Stromal cell of bone marrow (primary cell): ENCODE data around the gene NFAM1.

Source experiments
- DNase-seq: peaks from one replicate; pipeline ENCODE4 v3.0.0-alpha.2; 2012; ENCODE audit warnings: low read depth

NFAM1 gene

DNA sequence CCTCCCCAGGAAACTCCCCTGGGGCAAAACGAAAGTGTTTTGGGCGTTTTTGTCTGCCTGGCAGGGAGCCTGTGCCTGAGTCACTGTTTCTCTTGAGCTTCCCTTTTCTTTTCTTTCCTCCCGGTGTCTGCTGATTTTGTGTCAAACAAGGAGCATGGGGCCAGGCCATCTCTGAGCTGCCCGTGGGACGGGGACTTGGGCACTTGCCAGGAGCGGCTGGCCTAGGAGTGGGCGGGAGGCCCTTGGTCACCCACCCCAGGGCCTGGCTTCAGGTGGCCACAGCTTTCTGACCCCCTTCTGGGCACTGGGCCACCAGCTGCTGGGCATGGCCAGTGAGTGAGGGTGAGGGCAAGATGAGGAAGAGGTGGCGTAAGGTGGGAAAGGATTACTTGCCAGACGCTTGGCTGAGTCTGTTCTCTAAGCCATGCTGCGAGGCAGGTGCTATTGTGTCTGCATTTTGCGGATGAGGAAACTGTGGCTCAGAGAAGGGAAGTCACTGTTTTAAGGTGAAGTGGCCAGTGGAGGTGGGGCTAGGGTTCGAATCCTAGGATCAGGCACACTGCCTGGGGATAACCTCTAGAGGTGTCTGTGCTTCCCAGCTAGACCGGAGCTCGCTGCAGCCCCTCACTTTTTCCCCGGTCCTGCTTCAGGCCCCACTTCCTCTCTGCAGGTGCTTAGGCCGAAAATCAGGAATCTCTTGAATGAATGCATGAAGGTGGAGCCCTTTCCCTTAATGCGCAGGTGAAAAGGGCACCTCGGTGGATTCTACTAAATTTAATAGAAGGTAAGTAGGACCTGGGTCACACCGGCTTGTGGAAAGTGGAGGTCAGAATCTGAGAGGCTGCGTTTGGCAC, 7.8 kb upstream of the NFAM1 start:
- no peak for DNase-seq

DNA sequence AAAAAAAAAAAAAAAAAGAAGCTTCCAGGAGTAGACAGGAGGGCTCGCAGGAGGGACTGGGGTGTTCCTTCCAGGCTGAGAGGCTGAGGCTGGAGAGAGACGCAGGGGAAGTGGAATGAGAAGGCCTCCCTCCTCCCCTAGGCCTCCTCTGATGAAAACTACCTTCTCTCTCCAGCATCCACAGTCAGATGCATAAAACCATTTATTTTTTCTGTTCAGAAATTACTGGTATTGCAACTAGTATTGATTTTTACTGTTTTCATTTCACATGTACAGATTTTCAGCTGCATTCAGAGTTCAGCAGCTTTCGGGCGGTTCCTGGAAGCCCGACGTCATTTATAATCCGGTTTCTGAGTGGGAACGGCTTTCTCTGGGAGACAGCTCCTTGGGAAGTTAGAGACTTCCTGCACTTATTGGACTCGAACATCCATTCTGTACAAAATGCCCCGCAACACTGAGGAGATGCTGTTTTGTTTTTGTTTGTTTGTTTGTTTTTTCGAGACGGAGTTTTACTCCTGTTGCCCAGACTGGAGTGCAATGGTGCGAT, 6.9 kb upstream of the NFAM1 start:
- no peak for DNase-seq

DNA sequence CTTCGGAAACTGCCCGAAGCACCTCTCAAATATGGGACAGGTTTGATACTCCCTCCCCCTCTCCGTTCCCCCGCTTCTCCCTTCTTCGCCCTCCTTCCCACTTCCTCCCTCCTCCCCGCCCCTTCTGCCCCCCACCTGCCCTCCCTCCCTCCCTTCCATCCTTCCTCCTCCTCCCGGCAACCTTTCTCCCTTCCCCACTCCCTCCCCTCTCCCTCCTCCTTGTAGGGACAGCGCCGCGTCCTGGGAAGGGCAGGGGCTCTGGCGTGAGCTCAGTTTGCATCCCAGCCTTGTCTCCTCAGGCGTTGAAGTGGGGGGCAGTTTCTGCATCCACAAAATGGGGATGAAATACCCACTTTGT, 6.1 kb upstream of the NFAM1 start:
- no peak for DNase-seq

DNA sequence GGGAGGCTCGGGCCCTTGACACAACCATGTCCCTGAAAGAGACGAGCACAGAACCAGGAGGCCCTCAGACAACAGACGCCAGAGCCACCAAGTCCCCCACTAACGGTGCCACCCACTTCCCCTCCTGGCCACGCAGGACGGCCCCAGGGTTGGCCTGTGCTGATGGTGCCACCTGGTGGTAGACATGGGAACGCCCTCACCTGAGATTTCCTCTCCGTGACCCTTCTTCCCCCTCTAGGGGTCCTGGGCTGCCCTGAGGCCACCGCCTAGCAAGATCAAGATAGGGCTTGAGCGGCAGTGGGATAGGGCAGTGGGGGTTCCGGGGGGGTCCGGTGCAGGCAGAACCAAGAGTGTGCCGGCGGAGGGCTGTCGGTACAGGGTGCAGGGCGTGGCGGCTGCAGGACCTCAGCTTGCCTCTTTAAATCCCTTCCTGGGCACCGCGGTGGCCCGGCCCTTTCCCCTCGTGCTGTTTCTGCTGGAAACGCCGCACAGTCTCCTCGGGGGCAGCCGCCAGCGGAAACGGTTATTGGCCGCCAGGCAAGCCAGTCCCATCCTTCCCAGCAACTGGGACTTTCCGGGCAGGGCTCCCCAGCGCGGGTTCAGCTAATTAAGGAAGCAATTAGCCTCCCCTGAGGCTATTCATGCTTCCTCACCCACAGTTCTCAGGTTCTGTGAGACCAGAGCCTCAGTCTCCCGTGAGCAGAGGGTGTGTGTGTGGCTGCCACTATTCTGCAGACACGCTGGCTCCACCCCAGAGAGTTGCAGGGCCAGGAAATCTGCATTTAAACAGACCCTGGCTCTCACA, 5.5 kb upstream of the NFAM1 start:
- DNase-seq: no peak

DNA sequence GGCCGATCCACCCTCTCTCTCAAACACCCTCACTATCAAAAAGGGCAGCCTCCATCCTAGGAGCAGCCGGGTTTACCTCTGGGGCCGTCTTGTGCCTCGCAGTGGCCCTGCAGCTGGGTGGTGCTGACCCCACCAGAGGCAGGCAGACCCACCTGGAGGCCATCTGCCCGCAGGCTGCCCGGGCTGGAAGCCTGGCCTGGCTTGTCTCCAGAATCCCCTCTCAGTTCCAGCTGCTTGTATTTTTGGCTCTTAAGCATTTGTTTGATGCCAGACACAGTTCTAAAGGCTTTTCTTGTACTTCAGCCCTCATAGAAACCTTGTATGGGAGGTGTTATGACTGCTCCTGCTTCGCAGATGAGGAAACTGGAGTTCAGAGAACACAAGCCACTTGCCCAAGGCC, 4.2 kb upstream of the NFAM1 start:
- DNase-seq: no peak

DNA sequence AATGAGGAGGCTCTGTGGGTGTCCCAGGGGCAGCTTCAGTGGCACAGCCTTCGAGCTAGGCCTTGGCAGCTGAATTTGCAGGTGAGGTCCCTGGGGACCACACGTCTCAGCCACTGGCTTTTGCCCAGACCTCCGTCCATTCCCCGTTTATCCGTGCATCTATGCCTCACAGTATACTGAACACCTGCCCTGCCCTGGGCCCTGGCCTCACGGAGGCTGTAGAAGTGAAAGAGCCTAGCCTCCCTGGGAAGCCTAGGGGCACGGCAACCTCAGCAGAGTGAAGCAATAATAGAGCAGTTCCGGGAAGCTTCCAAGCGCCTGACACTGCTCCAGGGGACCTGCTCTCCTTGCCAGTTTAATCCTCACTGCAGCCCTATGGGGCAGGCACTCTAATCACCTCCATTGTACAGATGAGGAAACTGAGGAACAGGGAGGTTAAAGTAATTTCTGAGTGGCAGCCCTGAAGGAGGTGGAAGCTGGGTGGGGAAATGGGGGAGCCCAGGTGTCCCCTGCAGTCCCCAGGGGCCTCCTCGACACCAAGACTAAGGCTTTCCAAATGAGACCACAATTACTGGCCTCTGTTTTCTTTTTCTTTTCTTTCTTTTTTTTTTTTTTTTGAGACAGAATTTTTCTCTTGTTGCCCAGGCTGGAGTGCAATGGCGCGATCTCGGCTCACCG, 2.7 kb upstream of the NFAM1 start:
- no peak for DNase-seq

DNA sequence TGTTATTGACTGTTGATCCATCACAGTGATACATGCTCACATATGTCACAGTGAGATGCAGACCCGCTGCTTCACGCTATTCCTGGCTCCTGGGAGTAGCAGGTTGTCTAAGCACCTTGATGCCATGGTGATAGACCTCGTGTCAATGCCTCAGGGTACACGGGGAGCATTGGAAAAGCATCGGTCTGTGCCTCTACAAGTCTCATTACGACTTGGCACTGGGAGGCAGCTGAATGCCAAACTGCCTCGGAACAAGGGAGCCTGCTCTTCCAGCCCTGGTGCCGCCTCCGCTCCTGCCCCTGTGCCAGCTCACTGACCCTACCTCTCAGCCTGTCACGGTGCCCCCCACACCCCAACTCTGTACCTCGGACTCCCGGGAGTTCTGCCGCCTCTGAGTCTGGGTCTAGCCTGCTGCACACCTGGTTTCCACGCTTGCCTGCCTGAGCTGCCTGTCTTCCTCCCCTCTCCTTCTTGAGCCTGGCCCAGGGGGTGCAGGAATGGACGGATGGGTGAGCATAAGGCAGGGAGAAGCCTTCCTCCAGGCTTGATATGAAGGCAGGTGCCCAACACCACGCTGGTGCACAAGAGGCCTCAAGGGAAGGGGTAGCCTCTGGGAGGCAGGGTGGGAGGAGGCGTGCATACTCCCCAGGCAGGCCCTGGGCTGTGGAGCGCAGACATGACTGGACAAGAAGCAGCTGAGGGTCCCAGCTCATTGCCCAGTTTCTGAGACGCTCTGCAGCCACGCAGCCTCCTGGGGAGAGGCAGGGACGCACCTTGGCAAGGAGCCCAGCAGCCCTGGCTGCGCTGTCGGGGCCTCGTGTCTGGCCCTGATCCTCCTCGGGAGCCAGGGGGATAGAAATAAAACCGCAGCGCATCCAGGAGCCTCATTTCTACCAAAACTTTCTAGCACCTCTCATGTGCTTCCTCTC, 1.8 kb upstream of the NFAM1 start:
- DNase-seq: no peak

DNA sequence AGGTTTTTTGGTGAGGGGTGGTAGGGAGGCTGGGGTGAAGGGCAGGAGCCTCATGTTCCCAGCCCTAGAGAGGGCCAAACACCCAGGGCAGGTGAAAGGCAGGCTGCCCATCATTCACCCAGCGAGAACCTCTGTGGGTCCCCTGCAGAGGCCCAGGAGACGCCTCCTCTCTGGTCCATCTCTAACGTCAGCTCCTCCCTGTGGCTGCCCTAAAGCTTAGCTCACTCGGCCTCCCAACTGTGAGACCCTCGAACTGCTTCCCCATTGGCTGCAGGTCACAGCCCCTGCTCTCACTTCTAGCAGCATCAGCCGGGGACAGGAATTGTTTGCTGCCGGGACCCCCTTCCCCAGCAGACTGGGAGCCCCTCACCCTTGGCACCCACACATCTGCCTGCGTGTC, 615 bp upstream of the NFAM1 start:
- no peak for DNase-seq

DNA sequence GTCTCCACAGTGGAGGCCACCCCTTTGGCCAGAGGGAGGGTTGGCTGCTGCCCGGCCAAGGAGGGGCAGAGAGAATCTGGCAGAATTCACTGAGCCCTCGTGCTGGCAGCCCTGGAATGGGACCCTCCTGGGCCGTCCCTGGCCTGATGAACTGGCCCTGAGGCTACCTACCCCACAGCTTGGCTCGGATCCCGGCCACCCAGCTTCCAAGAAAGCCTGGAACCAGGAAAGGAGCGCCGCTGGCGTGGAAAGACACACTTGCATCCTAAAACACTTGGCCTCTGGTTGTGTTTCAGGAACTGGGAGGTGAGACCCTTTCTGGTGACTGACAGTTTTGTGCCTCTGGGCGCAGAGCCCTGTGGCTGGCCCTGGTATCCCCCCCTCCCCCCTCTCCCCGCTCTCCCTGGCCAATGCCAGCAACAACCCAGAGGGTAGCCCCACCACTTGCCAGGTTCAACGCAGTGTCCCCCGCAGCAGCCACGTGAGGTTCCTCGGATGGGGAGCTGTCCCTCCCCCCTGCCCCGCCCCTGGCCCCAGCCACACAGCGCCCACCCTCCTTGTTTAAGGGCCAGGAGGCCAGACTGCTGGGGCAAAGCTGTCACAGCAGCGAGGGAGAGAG, 693 bp downstream of the NFAM1 start:
- DNase-seq: no peak

DNA sequence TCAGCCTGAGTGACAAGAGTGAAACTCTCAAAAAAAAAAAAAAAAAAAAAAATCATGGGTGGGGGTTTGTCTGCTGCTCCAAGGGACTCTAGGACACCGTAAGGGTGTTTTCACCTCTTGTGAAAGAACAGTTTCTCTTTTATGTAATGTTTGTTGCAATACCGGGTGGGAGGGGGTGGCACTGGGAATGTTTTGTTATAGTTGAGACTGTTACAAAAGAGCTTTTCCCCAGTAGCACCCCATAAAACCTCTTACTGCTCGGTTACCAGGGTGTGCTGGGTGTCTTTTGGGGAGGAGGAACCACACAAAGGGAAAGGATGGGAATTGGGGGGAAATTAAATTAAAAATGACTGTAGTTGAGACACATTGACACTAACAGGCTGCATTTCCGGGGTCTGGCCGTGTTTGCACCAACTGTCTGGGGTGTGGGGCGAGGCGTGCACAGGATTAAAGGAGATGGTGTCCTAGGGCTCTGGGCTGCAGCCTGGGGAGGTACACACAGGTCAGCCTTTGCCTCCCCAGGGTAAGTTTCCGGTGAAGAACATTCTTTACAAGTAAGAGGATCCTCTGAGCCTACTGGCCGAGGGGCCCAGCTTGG, 1.6 kb downstream of the NFAM1 start:
- DNase-seq: no peak

DNA sequence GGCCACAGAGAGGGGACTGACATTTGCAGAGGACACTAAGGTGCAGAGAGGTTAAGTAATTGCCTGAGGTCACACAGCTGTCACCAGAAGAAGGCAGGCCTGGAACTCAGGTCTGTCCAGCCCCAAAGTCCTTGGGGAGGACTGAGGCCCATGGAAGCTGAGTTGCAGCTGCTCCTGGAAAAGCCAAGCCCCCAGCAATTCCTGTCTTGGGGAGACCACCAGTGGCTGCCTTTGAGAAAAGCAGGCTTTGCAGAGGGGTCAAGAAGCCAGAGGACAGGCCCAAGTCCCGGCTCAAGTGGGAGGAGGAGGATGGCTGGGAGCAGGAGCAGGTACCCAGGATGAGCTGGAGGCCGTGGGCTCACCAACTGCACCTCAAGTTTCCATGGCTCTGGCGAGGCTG, 3.4 kb downstream of the NFAM1 start:
- no peak for DNase-seq

DNA sequence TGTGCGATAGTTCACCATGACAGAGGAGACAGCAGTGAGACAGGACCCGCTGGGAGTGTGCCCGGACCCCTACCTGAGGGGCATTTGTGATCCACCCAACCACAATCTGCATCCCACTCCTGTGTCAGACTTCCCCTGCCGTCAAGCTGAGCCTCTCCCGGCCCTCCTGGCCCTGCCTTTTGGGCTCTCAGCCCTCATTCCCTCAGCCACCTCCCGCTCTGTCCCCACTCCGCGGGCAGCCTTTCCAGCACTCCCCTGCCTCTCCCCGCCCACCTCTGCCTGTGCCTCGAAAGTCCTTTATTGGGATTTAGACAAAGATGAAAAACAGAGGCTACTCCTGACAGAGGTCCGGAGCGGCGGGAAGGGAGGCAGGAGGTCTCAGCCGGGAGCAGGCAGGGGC, 4.2 kb downstream of the NFAM1 start:
- DNase-seq: no peak

DNA sequence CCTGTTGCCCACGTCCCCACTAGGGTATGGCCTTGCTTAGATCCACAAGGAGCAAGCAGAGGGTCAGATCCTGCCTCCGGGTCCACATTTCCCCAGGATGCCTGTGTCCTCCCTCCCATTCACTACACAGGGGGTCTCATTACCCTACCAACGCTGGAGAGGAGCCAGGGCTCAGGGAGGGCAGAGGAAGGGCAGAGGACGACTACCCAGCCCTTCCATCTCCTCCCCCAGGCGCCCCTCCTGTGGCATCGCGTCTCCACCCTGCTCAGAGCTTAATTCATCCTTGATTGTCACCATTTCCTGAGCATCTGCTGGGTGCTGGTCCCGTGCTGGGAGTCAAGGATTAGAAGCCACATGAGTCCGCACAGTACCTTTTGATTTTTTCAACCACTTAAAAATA, 5.0 kb downstream of the NFAM1 start:
- no peak for DNase-seq

DNA sequence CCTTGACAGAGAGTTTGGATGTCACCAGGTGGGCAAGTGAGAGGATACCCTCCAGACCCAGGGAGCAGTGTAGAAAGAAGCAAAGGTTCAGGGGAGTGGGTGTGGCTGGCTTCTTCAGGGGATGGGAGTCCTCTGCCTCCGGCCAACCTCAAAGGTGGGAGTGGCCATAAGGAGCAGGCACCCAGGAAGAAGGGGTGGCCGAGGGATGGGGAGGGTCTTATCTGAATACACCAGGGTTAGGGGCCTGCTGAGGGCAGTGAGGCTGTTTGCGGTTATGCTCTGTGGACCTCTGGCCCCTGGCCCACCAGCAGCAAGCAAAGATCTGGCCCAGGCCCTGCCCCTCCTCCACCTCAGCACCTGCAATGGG, 6.2 kb downstream of the NFAM1 start:
- DNase-seq: no peak

DNA sequence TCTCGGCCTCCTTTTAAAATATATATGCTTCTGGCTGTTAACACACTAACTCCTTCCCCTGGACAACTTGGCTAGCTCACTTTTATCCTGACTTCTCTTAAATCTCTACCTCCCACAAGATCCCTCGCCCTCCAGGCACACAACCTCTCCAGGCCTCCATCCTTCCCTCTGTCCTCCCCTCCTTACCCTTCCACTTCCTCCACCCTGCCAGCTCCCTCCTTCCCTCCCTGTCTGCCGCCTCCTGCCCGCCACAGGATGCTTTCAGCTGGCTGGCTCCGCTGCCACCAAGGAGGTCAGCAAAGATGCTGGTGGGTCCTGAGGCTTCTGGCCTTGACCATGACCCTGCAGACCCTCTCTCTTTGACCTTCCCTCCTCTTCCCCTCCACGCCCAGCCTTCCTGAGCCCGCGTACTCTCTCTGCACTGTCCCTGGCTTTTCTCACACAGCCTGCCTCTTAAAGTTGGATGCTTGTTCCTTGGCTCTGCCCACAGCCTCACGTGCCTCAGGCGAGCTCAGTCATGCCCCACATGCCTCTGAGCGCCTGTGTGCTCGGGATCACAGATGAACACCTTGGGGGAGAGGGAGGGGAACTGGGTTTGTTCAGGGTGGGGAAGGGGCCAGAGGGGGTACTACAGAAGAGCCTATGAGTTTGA, 6.7 kb downstream of the NFAM1 start:
- no peak for DNase-seq

DNA sequence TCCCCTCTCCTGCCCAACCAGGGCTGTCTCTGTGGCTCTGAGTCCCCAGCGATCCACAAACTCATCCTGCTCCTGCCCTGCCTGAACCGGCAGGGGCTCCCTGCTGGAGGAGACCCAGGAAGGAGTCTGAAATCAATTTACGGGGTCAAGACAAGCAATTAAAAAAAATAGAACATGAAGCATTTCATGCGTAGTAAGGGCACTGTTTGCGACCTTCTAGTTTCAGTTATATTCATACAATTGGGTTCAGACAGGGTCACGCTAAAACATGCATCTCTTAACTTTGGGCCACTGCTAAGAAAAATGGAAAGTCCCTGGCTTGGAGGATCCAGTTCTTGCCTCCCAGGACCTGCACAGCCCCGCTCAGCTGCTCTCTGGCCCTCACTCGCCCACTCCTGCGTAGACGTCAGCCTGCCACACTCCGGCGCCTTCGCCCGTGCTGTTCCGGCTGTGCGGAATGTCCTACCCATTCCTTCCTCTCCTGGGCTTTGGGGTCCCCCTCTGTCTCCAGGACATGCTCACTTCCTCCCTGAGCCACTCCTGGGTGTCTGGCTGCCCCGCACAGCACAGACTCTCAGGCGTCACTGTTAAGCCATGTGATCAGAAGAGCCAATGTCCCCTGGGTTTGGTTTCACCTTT, 12.8 kb downstream of the NFAM1 start:
- no peak for DNase-seq

DNA sequence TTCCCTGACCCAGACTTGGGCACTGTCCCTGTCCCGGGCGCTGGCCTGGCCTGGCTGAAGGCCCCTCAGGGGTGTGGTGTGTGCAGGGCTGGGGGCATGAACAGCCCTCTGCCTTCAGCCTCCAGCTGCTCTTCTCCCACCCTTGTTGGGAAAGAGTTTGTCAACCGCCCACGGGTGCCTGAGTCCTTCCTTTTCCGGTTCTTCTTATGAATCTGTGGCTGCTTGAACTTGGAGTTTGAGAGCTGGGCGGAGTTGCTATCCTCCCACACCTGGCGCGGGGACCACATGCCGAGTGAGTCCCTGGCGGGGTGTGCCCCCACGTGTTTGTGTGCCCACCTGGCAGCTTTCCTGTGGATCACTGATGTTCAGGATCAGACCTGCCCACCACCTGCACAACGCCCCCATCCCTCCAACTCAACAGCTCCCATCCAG, 13.4 kb downstream of the NFAM1 start:
- no peak for DNase-seq

DNA sequence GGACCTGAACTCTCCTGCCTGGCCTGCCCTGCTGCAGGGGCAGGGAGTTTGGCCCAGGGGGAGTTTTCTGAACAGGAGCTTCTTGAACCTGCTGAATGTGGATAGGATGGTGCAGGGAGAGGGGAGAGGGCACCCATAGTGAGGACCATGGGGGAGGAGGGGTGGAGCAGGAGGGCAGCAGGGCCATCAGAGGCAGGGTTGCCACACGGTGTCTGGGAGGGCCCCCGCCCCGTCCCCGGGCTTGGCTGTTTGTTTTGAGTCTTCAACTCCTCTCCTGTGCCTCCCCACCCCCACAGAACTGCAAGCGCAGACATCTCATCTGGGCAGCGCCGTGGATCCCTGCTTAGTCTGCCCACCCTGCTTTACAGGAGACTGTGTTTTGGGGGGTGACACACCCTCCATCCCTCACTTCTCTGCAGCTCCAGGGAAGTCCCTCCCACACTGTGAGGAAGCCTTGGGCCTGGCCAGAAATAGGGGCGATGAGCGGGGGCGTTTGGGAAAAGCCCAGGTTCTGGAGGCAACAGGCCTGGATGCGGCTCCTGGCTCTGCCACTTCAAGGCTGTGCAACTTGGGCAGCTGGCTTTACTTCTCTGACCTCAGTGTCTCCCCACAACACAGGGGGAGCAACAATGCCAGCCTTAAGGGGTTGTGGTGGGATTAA, 14.4 kb downstream of the NFAM1 start:
- no peak for DNase-seq

DNA sequence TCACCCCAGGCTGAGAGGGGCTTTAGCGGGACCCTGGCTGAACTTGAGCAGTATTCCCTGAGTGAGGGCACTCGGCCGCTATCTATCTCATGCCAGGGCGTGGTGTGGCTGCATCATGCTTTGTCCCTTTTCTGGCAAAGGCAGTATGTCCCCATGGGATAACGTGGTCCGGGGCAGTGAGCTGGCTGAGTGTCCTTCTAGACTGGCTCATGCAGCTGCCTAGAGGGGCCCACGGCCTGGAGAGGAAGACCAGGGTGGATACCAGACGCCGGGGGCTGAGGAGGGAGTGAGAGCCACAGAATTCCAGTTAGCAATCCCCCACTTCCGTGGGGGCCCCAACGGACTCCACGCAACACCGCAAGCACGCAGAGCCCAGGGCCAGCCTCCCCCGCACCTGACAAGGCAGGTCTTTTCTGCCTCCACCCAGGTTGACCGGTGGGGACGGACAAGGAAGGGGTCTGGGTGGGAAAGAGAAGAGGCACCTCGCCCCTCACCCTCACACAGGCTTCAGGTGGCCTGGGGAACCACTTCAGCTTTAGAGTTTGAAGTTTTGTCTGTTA, 15.5 kb downstream of the NFAM1 start:
- no peak for DNase-seq
